IMR-90 (cell line): ENCODE measurements around the gene NEURL1. TPM values are rescaled to one million over a fixed set of nuclear protein-coding genes. Genes with fewer than 3 reads are reported as not detected.
"Not testable (repeated sequence)": the region's sequence is repeated elsewhere in the genome, so short reads cannot be mapped to it uniquely, and the experiment has no call there.

Experiments
- ATAC-seq: fragments of 200-7000 bp; cut with Tn5 transposase; 2 replicates; pipeline ENCODE4 v1.9.1; 2020; ENCODE audit warnings: low read depth, mild to moderate bottlenecking, moderate library complexity
- BruUV-seq: library from RNA; stranded (reverse); fragments of 400-500 nt; replicated peaks from 2 replicates; lab custom pipeline; 2021; lab: Mats Ljungman, UMichigan
- CTCF ChIA-PET: fragments of 300-600 bp; formaldehyde crosslinking; extraction: SDS; loops from one replicate; lab custom pipeline; 2021; ENCODE audit warnings: antibody characterized with exemption; lab: Yijun Ruan, JAX
- POLR2A ChIA-PET: fragments of 300-600 bp; sonication (Branson Sonifier 250); formaldehyde crosslinking; loops from one replicate; lab custom pipeline; 2022; ENCODE audit warnings: antibody characterized with exemption; ENCODE audit not compliant: unreplicated experiment; lab: Charles Lee
- DNase-seq: peaks from one replicate; pipeline ENCODE4 v3.0.0; 2013
- H2AFZ ChIP-seq: replicated peaks from 2 replicates; pipeline ENCODE3; 2013; ENCODE audit warnings: low read length, mild to moderate bottlenecking; ENCODE audit not compliant: poor library complexity
- H2AK5ac ChIP-seq: 2 replicates; pipeline ENCODE4 v1.6.1; 2013; ENCODE audit warnings: low read depth, low read length, inconsistent platforms
- H2AK9ac ChIP-seq: replicated peaks from 2 replicates; pipeline ENCODE3; 2013; ENCODE audit warnings: mild to moderate bottlenecking, low read depth, low read length, moderate library complexity; ENCODE audit not compliant: poor library complexity
- H2BK120ac ChIP-seq: 2 replicates; pipeline ENCODE4 v1.6.1; 2013; ENCODE audit warnings: low read depth, low read length, inconsistent platforms
- H2BK15ac ChIP-seq: 3 replicates; pipeline ENCODE4 v1.6.1; 2013; ENCODE audit warnings: low read depth, low read length, inconsistent platforms
- H2BK20ac ChIP-seq: 2 replicates; pipeline ENCODE4 v1.6.1; 2013; ENCODE audit warnings: low read depth, mild to moderate bottlenecking, inconsistent platforms, low read length, moderate library complexity
- H2BK5ac ChIP-seq: 2 replicates; pipeline ENCODE4 v1.6.1; 2013; ENCODE audit warnings: mild to moderate bottlenecking, low read depth, low read length, inconsistent platforms; ENCODE audit not compliant: poor library complexity, severe bottlenecking
- H3K14ac ChIP-seq: replicated peaks from 2 replicates; pipeline ENCODE4 v1.6.1; 2013; ENCODE audit warnings: low read depth, low read length, inconsistent platforms
- H3K18ac ChIP-seq: 2 replicates; pipeline ENCODE4 v1.6.1; 2013; ENCODE audit warnings: low read depth, low read length, control low read depth
- H3K23ac ChIP-seq: 2 replicates; pipeline ENCODE4 v1.6.1; 2013; ENCODE audit warnings: low read depth, low read length, inconsistent platforms
- H3K27ac ChIP-seq: 2 replicates; pipeline ENCODE4 v1.5.1; 2013; ENCODE audit warnings: mild to moderate bottlenecking, control low read depth, low read length; ENCODE audit not compliant: insufficient read depth
- H3K27me3 ChIP-seq: 2 replicates; pipeline ENCODE4 v1.6.1; 2013; ENCODE audit warnings: low read length; ENCODE audit not compliant: control insufficient read depth, insufficient read depth
- H3K36me3 ChIP-seq: 2 replicates; pipeline ENCODE4 v1.6.1; 2013; ENCODE audit warnings: low read length, mixed read lengths; ENCODE audit not compliant: control insufficient read depth, insufficient read depth
- H3K4ac ChIP-seq: 2 replicates; pipeline ENCODE4 v1.6.1; 2013; ENCODE audit warnings: low read depth, low read length, inconsistent platforms
- H3K4me1 ChIP-seq: 2 replicates; pipeline ENCODE4 v1.6.1; 2013; ENCODE audit warnings: low read length, mixed read lengths; ENCODE audit not compliant: control insufficient read depth, insufficient read depth
- H3K4me2 ChIP-seq: 2 replicates; pipeline ENCODE4 v1.6.1; 2013; ENCODE audit warnings: low read depth, mild to moderate bottlenecking, control low read depth, low read length, moderate library complexity
- H3K4me3 ChIP-seq: 2 replicates; pipeline ENCODE4 v1.5.1; 2013; ENCODE audit warnings: low read depth, mild to moderate bottlenecking, control low read depth, low read length, moderate library complexity; ENCODE audit not compliant: insufficient read depth
- H3K56ac ChIP-seq: 2 replicates; pipeline ENCODE4 v1.6.1; 2013; ENCODE audit warnings: low read length, inconsistent platforms; ENCODE audit not compliant: insufficient read depth; ENCODE audit errors: extremely low read depth
- H3K79me1 ChIP-seq, 2 experiments: 2 replicates each; pipeline ENCODE4 v1.6.1; 2013; ENCODE audit warnings: low read length in 2 of 2, inconsistent platforms in 1 of 2, low read depth in 1 of 2
- H3K9ac ChIP-seq: 2 replicates; pipeline ENCODE4 v1.6.1; 2013; ENCODE audit warnings: low read depth, low read length, control low read depth
- H3K9me1 ChIP-seq: 2 replicates; pipeline ENCODE4 v1.6.1; 2013; ENCODE audit warnings: low read length, inconsistent platforms; ENCODE audit not compliant: insufficient read depth
- H3K9me3 ChIP-seq: 2 replicates; pipeline ENCODE4 v1.6.1; 2013; ENCODE audit warnings: low read length; ENCODE audit not compliant: control insufficient read depth, insufficient read depth
- H4K20me1 ChIP-seq: 2 replicates; pipeline ENCODE4 v1.6.1; 2013; ENCODE audit warnings: low read length, inconsistent platforms; ENCODE audit not compliant: insufficient read depth
- H4K5ac ChIP-seq: 2 replicates; pipeline ENCODE4 v1.6.1; 2013; ENCODE audit warnings: mild to moderate bottlenecking, low read depth, low read length, control low read depth
- H4K8ac ChIP-seq, 2 experiments: 2 replicates each; pipeline ENCODE4 v1.6.1; 2013; ENCODE audit warnings: low read depth in 2 of 2, low read length in 2 of 2, control low read depth in 1 of 2, inconsistent platforms in 1 of 2
- H4K91ac ChIP-seq: 2 replicates; pipeline ENCODE4 v1.6.1; 2013; ENCODE audit warnings: low read depth, low read length, inconsistent platforms; ENCODE audit not compliant: insufficient read depth
- BHLHE40 ChIP-seq: fragments of 150-350 bp; IDR thresholded peaks from 2 replicates; pipeline ENCODE4 v1.6.1; 2016; ENCODE audit warnings: mild to moderate bottlenecking, low read depth, low read length
- FOS ChIP-seq: fragments of 150-350 bp; IDR thresholded peaks from 2 replicates; pipeline ENCODE4 v1.6.1; 2016; ENCODE audit warnings: low read depth, low read length
- WGBS, 2 experiments: methylation state at CpG; one replicate each; pipeline versions ENCODE4 v1.1.5 to v1.1.7; 2013; ENCODE audit warnings: missing lambda C conversion rate in 2 of 2; ENCODE audit not compliant: insufficient read length in 1 of 2; ENCODE audit errors: extremely low coverage in 2 of 2; 5-methylcytosine and 5-hydroxymethylcytosine counted together
- dilution Hi-C: fragments of 300-500 bp; cut with HindIII; formaldehyde crosslinking; loops from one replicate; pipeline ENCODE4 v1.14.3; 2018; ENCODE audit warnings: low sequenced_read_pairs; ENCODE audit not compliant: unreplicated experiment
- in situ Hi-C: fragments of 300-500 bp; cut with MboI; formaldehyde crosslinking; loops from 3 replicates; pipeline ENCODE4 v1.14.3; 2019; ENCODE audit warnings: low sequenced_read_pairs, inconsistent platforms, mixed read lengths
- intact Hi-C: fragments of 100-400 bp; cut with micrococcal nuclease; formaldehyde crosslinking; loops from 2 replicates; pipeline ENCODE4 v1.10.0; 2022
- polyA plus RNA-seq, 3 experiments: library from polyadenylated mRNA; depleted of rRNA; stranded (reverse); fragments of >200 nt; gene quantifications; 2 replicates each; pipeline ENCODE4 v1.2.3, GENCODE V29; 2012; ENCODE audit warnings: low replicate concordance in 1 of 3
- total RNA-seq: library from RNA; depleted of rRNA; stranded (reverse); fragments of >200 nt; gene quantifications from 2 replicates; pipeline ENCODE4 v1.2.3, GENCODE V29; 2012

NEURL1 gene
- total and polyA plus RNA-seq, 2 of the 4 experiments (the other 2 are of a cell fraction): 0.36 to 0.82 TPM

- H3K18ac ChIP-seq, H2BK15ac ChIP-seq, dilution Hi-C loops, H3K56ac ChIP-seq, H3K4me1 ChIP-seq, H4K5ac ChIP-seq, H4K91ac ChIP-seq, H3K4ac ChIP-seq, H3K36me3 ChIP-seq, H2AK9ac ChIP-seq, CTCF ChIA-PET, H3K9me3 ChIP-seq, intact Hi-C loops, POLR2A ChIA-PET, H3K4me2 ChIP-seq, in situ Hi-C loops, H2AFZ ChIP-seq, H2AK5ac ChIP-seq, H3K4me3 ChIP-seq, BruUV-seq, H4K20me1 ChIP-seq, H3K9me1 ChIP-seq, H3K79me1 ChIP-seq, H3K27ac ChIP-seq, H3K9ac ChIP-seq: not testable (repeated sequence)
- peak; percentile 74 for ATAC-seq
- Histone ChIP-seq H4K8ac (peak overlapping the region in 1 of 2 experiments; percentile 0; a peak in 1 of 4 replicates), H2BK120ac (peak overlapping the region; percentile 1; the same call in 1 of the 2 replicates), H3K14ac (0 out of 2 replicates have a peak overlapping the region, but pooled peaks have one; percentile 8), H2BK20ac (peak overlapping the region; percentile 45; the same call in 1 of the 2 replicates), H3K23ac (peak overlapping the region; percentile 1; the same call in 1 of the 2 replicates), H3K27me3 (peaks cover 14% of the 10 kb centered on the region), H2BK5ac (peak overlapping the region; percentile 39)
- DNase-seq: peak; percentile 87
- WGBS, 2 experiments: no CpG with 5 or more reads among the region's 2 CpGs
- TF ChIP-seq BHLHE40: peak; percentile 52; the same call in 1 of the 2 replicates
- TF ChIP-seq FOS: peak; percentile 31; the same call in 1 of the 2 replicates
Observed at GRCh38 chr10:103527476-103527875, 34.0 kb downstream of the NEURL1 start.
